Mesodermal cell (in vitro differentiated cells): ENCODE data around the gene OTOR.

ENCODE experiments used
- H3K27ac ChIP-seq: 2 replicates; pipeline ENCODE4 v1.7.0; 2013; ENCODE audit warnings: mild to moderate bottlenecking, low read depth, low read length, moderate library complexity; ENCODE audit not compliant: severe bottlenecking
- H3K36me3 ChIP-seq: 2 replicates; pipeline ENCODE4 v1.7.1; 2013; ENCODE audit warnings: mild to moderate bottlenecking, low read length, moderate library complexity; ENCODE audit not compliant: control insufficient read depth, insufficient read depth
- H3K4me1 ChIP-seq: one replicate; pipeline ENCODE4 v1.7.1; 2013; ENCODE audit warnings: mild to moderate bottlenecking, low read length; ENCODE audit not compliant: insufficient read depth, control insufficient read depth, poor library complexity, severe bottlenecking
- H3K4me3 ChIP-seq: 2 replicates; pipeline ENCODE4 v1.7.0; 2013; ENCODE audit warnings: low read length, control low read depth, mild to moderate bottlenecking; ENCODE audit not compliant: insufficient read depth, poor library complexity, severe bottlenecking; ENCODE audit errors: extremely low read depth
- H3K9me3 ChIP-seq: 2 replicates; pipeline ENCODE4 v1.7.1; 2013; ENCODE audit warnings: mild to moderate bottlenecking, low read length, moderate library complexity; ENCODE audit not compliant: control insufficient read depth
- WGBS, 2 experiments: methylation state at CpG; one replicate each; pipeline ENCODE4 v1.1.5; 2013; ENCODE audit warnings: missing lambda C conversion rate in 2 of 2; ENCODE audit not compliant: insufficient coverage in 2 of 2; 5-methylcytosine and 5-hydroxymethylcytosine counted together

The OTOR gene

DNA sequence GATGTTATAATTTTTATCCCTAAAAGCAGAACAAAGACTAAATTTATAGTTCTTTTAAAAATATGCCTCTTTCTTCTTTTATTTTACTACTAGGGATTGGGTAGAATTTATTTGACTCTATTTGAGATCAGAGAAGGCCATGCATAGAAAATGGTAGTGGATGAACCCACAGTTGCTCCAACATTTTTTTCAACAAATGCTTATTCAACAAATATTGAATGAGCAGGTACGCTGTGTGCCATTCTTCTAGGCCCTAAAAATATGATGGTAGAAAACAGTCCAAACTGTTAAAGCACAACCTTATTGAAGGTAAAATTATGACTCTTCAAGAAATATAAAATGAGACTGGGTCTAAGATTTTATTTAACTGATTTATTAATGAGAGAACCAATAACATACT is 30.0 kb downstream of the OTOR start:
- no peak overlapping the region for H3K27ac ChIP-seq
- H3K36me3 ChIP-seq: no peaks in the 10 kb centered on the region
- no peaks in the 10 kb centered on the region for H3K4me1 ChIP-seq

DNA sequence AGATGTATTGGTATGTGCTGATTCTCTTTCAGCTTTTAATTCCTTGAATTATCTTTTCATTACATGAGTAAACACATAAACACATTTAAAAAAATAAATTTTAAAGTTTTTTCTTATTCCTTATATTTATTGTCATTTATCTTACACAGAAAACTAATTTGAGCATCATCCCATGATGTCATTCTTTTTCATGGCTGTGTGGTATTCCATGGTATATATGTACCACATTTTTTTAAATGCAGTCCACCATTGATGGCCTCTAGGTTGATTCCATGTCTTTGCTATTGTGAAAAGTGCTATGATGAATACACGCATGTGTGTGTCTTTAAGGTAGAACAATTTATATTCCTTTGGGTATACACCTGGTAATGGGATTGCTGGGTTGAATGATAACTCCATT is 33.3 kb downstream of the OTOR start:
- H3K4me3 ChIP-seq: no peak overlapping the region
- H3K9me3 ChIP-seq: no peaks in the 10 kb centered on the region
- no peaks in the 10 kb centered on the region for H3K36me3 ChIP-seq
- no peaks in the 10 kb centered on the region for H3K4me1 ChIP-seq
- no CpG with 5 or more reads among the region's 1 CpG for WGBS, 2 experiments
- H3K27ac ChIP-seq: no peak overlapping the region

More for the DNA sequence above, 30.0 kb downstream of the OTOR start:
- no CpG with 5 or more reads among the region's 1 CpG for WGBS, 2 experiments
- no peak overlapping the region for H3K4me3 ChIP-seq
- no peaks in the 10 kb centered on the region for H3K9me3 ChIP-seq

DNA sequence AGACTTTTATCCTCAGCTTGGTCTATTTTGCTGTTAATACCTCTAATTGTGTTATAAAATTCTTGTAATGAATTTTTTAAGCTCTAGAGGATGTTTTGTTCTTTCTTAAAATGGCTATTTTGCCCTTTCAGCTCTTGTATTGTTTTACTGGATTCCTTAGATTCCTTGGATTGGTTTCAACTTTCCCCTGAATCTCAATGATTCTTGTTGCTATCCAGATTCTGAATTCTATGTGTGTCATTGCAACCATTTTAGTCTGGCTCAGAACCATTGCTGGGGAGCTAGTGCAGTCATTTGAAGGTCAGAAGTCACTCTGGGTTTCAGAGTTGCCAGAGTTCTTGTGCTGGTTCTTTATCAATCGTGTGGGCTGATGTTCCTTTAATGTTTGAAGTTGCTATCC is 37.1 kb downstream of the OTOR start:
- Histone ChIP-seq H3K27ac (no peak overlapping the region), H3K9me3 (no peaks in the 10 kb centered on the region), H3K4me3 (no peak overlapping the region), H3K4me1 (no peaks in the 10 kb centered on the region), H3K36me3 (no peaks in the 10 kb centered on the region)
- WGBS, 2 experiments: no CpG with 5 or more reads among the region's 1 CpG
